ENCODE results near the gene NKX2-2. TPM values are rescaled to one million over a fixed set of nuclear protein-coding genes. Genes with fewer than 3 reads are reported as not detected.

The NKX2-2 gene
- total RNA-seq, 1 experiment from 2014 or later, result not detected

- Histone ChIP-seq H3K9me3 (no peaks in the 10 kb centered on the region), H3K36me3 (ENCODE audit: control insufficient read depth, insufficient read depth, low read length) (no peaks in the 10 kb centered on the region), H3K4me3 (ENCODE audit: low read depth, low read length) (no peak overlapping the region), H3K4me1 (no peaks in the 10 kb centered on the region), H3K27me3 (replicated peaks; ENCODE audit: control insufficient read depth, insufficient read depth, low read length) (peaks cover 3% of the 10 kb centered on the region; the same call in 1 of the 2 replicates)
- intact Hi-C loops (cut with micrococcal nuclease; ENCODE audit: unreplicated experiment), result no loop called here
- ChIA-PET POLR2A (no interaction called here), CTCF (interaction anchor here (1.2 to 1.6 kb wide), 4 partner anchors 8 to 86 kb away, joined by 3 to 16 read pairs (median 5); no protein-coding TSS in a partner anchor)
- H3K27me3 Mint-ChIP-seq (ENCODE audit: insufficient read depth, unreplicated experiment), result peaks cover 24% of the 10 kb centered on the region
- TF ChIP-seq CTCF (IDR thresholded peaks at IDR 0.05; ENCODE audit: insufficient read depth in 1 of 2, low read depth in 1 of 2, low read length in 1 of 2, severe bottlenecking in 1 of 2, unreplicated experiment in 1 of 2), result no peak
- no peaks in the 10 kb centered on the region for H3K36me3 Mint-ChIP-seq (ENCODE audit: insufficient read depth, unreplicated experiment)
- no peaks in the 10 kb centered on the region for H3K4me1 Mint-ChIP-seq (ENCODE audit: low read depth, unreplicated experiment)
- no peak overlapping the region for H3K27ac Mint-ChIP-seq (ENCODE audit: unreplicated experiment)
- no peaks in the 10 kb centered on the region for H3K9me3 Mint-ChIP-seq (ENCODE audit: unreplicated experiment)
- BruUV-seq (replicated peaks), result no TSS peak
- no peak overlapping the region for H3K4me3 Mint-ChIP-seq (ENCODE audit: unreplicated experiment)
- no peak for DNase-seq
These were observed 15.0 kb upstream of the NKX2-2 start for GRCh38 chr20:21528870-21529269.

- peaks cover 3% of the 10 kb centered on the region for H3K4me1 ChIP-seq
- H3K4me1 Mint-ChIP-seq (ENCODE audit: low read depth, unreplicated experiment), result no peaks in the 10 kb centered on the region
- H3K4me3 Mint-ChIP-seq (ENCODE audit: unreplicated experiment), result no peak overlapping the region
- POLR2A ChIA-PET, result no interaction called here
- peaks cover 3% of the 10 kb centered on the region for H3K27me3 ChIP-seq (replicated peaks; ENCODE audit: control insufficient read depth, insufficient read depth, low read length)
- no peaks in the 10 kb centered on the region for H3K36me3 ChIP-seq (ENCODE audit: control insufficient read depth, insufficient read depth, low read length)
- intact Hi-C loops (cut with micrococcal nuclease; ENCODE audit: unreplicated experiment), result no loop called here
- no peaks in the 10 kb centered on the region for H3K9me3 Mint-ChIP-seq (ENCODE audit: unreplicated experiment)
- BruUV-seq (replicated peaks), result no TSS peak
- H3K27ac Mint-ChIP-seq (ENCODE audit: unreplicated experiment), result no peak overlapping the region
- no peaks in the 10 kb centered on the region for H3K36me3 Mint-ChIP-seq (ENCODE audit: insufficient read depth, unreplicated experiment)
- no peak for TF ChIP-seq CTCF (IDR thresholded peaks at IDR 0.05; ENCODE audit: insufficient read depth in 1 of 2, low read depth in 1 of 2, low read length in 1 of 2, severe bottlenecking in 1 of 2, unreplicated experiment in 1 of 2)
- H3K9me3 ChIP-seq, result no peaks in the 10 kb centered on the region
- H3K4me3 ChIP-seq (ENCODE audit: low read depth, low read length), result no peak overlapping the region
- CTCF ChIA-PET, result no interaction called here
- peaks cover 30% of the 10 kb centered on the region for H3K27me3 Mint-ChIP-seq (ENCODE audit: insufficient read depth, unreplicated experiment)
- no peak for DNase-seq
These were observed 14.0 kb upstream of the NKX2-2 start for GRCh38 chr20:21527908-21528307.

GRCh38 chr20:21526776-21527175, 12.9 kb upstream of the NKX2-2 start:
- POLR2A ChIA-PET, result no interaction called here
- intact Hi-C loops (cut with micrococcal nuclease; ENCODE audit: unreplicated experiment), result no loop called here
- H3K4me1 ChIP-seq, result peaks cover 10% of the 10 kb centered on the region
- no peak overlapping the region for H3K4me3 ChIP-seq (ENCODE audit: low read depth, low read length)
- Mint-ChIP-seq H3K36me3 (ENCODE audit: insufficient read depth, unreplicated experiment) (no peaks in the 10 kb centered on the region), H3K27ac (ENCODE audit: unreplicated experiment) (no peak overlapping the region), H3K27me3 (ENCODE audit: insufficient read depth, unreplicated experiment) (peaks cover 31% of the 10 kb centered on the region), H3K4me3 (ENCODE audit: unreplicated experiment) (no peak overlapping the region), H3K4me1 (ENCODE audit: low read depth, unreplicated experiment) (no peaks in the 10 kb centered on the region), H3K9me3 (ENCODE audit: unreplicated experiment) (no peaks in the 10 kb centered on the region)
- DNase-seq, result no peak
- peaks cover 4% of the 10 kb centered on the region for H3K27me3 ChIP-seq (replicated peaks; ENCODE audit: control insufficient read depth, insufficient read depth, low read length)
- CTCF ChIA-PET, result no interaction called here
- no peaks in the 10 kb centered on the region for H3K36me3 ChIP-seq (ENCODE audit: control insufficient read depth, insufficient read depth, low read length)
- H3K9me3 ChIP-seq, result no peaks in the 10 kb centered on the region
- no peak for TF ChIP-seq CTCF (IDR thresholded peaks at IDR 0.05; ENCODE audit: insufficient read depth in 1 of 2, low read depth in 1 of 2, low read length in 1 of 2, severe bottlenecking in 1 of 2, unreplicated experiment in 1 of 2)
- no TSS peak for BruUV-seq (replicated peaks)
